T-helper 1 cell treated with Interleukin-12 subunit alpha and Interleukin-12 subunit beta and Interleukin-4 antibody, amounts not matched to agents 30 μg/mL and 1 μg/mL, for 36 hours (primary cell): ENCODE results near the gene SLC2A11.
"Not testable (repeated sequence)": the region's sequence is repeated elsewhere in the genome, so short reads cannot be mapped to it uniquely, and the experiment has no call there.

Experiments
- H3K27ac Mint-ChIP-seq: one replicate; pipeline ENCODE4 v1.8.0; 2021; ENCODE audit warnings: mild to moderate bottlenecking, mixed read lengths
- H3K27me3 Mint-ChIP-seq: one replicate; pipeline ENCODE4 v1.8.0; 2021; ENCODE audit warnings: low read depth, mixed read lengths
- H3K36me3 Mint-ChIP-seq: one replicate; pipeline ENCODE4 v1.8.0; 2021; ENCODE audit warnings: low read depth, mixed read lengths
- H3K4me1 Mint-ChIP-seq: one replicate; pipeline ENCODE4 v1.8.0; 2021; ENCODE audit warnings: low read depth, mixed read lengths
- H3K4me3 Mint-ChIP-seq: one replicate; pipeline ENCODE4 v1.8.0; 2021; ENCODE audit warnings: mild to moderate bottlenecking, moderate library complexity, mixed read lengths
- H3K9me3 Mint-ChIP-seq: one replicate; pipeline ENCODE4 v1.8.0; 2021; ENCODE audit warnings: mixed read lengths

The SLC2A11 gene

GRCh38 chr22:23847991-23848864, 9.4 kb upstream of the SLC2A11 start:
- Mint-ChIP-seq H3K27ac (no peak overlapping the region), H3K4me1 (peaks cover 10% of the 10 kb centered on the region), H3K9me3 (no peaks in the 10 kb centered on the region), H3K36me3 (no peaks in the 10 kb centered on the region), H3K4me3 (no peak overlapping the region), H3K27me3 (peaks cover 14% of the 10 kb centered on the region)

- Mint-ChIP-seq H3K4me1 (peaks cover 10% of the 10 kb centered on the region), H3K27me3 (peaks cover 13% of the 10 kb centered on the region), H3K27ac (no peak overlapping the region), H3K36me3 (no peaks in the 10 kb centered on the region), H3K9me3 (no peaks in the 10 kb centered on the region), H3K4me3 (no peak overlapping the region)
Observed at GRCh38 chr22:23849009-23850006, 8.4 kb upstream of the SLC2A11 start.

- H3K27me3 Mint-ChIP-seq: peaks cover 13% of the 10 kb centered on the region
- H3K36me3 Mint-ChIP-seq: no peaks in the 10 kb centered on the region
- H3K27ac Mint-ChIP-seq: no peak overlapping the region
Observed at GRCh38 chr22:23850136-23850611, 7.5 kb upstream of the SLC2A11 start.

GRCh38 chr22:23856721-23857605, 712 bp upstream of the SLC2A11 start:
- H3K36me3 Mint-ChIP-seq: no peaks in the 10 kb centered on the region
- peak overlapping the region; percentile 59 for H3K27ac Mint-ChIP-seq
- H3K9me3 Mint-ChIP-seq: no peaks in the 10 kb centered on the region

More at GRCh38 chr22:23850136-23850611, 7.5 kb upstream of the SLC2A11 start:
- H3K9me3 Mint-ChIP-seq: no peaks in the 10 kb centered on the region
- H3K4me3 Mint-ChIP-seq: peak overlapping the region; percentile 7
- peaks cover 7% of the 10 kb centered on the region for H3K4me1 Mint-ChIP-seq

GRCh38 chr22:23858484-23858815, 775 bp downstream of the SLC2A11 start:
- peaks cover 16% of the 10 kb centered on the region for H3K4me1 Mint-ChIP-seq
- H3K27me3 Mint-ChIP-seq: peaks cover 8% of the 10 kb centered on the region
- no peaks in the 10 kb centered on the region for H3K9me3 Mint-ChIP-seq
- no peaks in the 10 kb centered on the region for H3K36me3 Mint-ChIP-seq
- H3K4me3 Mint-ChIP-seq: peak overlapping the region; percentile 92
- peak overlapping the region; percentile 61 for H3K27ac Mint-ChIP-seq

More at GRCh38 chr22:23856721-23857605, 712 bp upstream of the SLC2A11 start:
- Mint-ChIP-seq H3K4me1 (peaks cover 16% of the 10 kb centered on the region), H3K4me3 (peak overlapping the region; percentile 92), H3K27me3 (peaks cover 8% of the 10 kb centered on the region)

GRCh38 chr22:23859201-23859600, 1.5 kb downstream of the SLC2A11 start:
- peaks cover 8% of the 10 kb centered on the region for H3K27me3 Mint-ChIP-seq

GRCh38 chr22:23860187-23860586, 2.5 kb downstream of the SLC2A11 start:
- peaks cover 16% of the 10 kb centered on the region for H3K4me1 Mint-ChIP-seq
- H3K4me3 Mint-ChIP-seq, H3K36me3 Mint-ChIP-seq, H3K27ac Mint-ChIP-seq, H3K9me3 Mint-ChIP-seq, H3K27me3 Mint-ChIP-seq: not testable (repeated sequence)

More at GRCh38 chr22:23859201-23859600, 1.5 kb downstream of the SLC2A11 start:
- H3K9me3 Mint-ChIP-seq: no peaks in the 10 kb centered on the region
- H3K4me3 Mint-ChIP-seq: peak overlapping the region; percentile 92
- no peaks in the 10 kb centered on the region for H3K36me3 Mint-ChIP-seq
- no peak overlapping the region for H3K27ac Mint-ChIP-seq
- peaks cover 16% of the 10 kb centered on the region for H3K4me1 Mint-ChIP-seq

- Mint-ChIP-seq H3K9me3 (no peaks in the 10 kb centered on the region), H3K36me3 (no peaks in the 10 kb centered on the region), H3K4me3 (no peak overlapping the region), H3K4me1 (peaks cover 12% of the 10 kb centered on the region), H3K27ac (peak overlapping the region; percentile 16), H3K27me3 (no peaks in the 10 kb centered on the region)
Observed at GRCh38 chr22:23862103-23862502, 4.4 kb downstream of the SLC2A11 start.

GRCh38 chr22:23864499-23865154, 7.0 kb downstream of the SLC2A11 start:
- not testable (repeated sequence) for H3K36me3 Mint-ChIP-seq, H3K9me3 Mint-ChIP-seq, H3K27me3 Mint-ChIP-seq, H3K4me3 Mint-ChIP-seq, H3K4me1 Mint-ChIP-seq, H3K27ac Mint-ChIP-seq

- Mint-ChIP-seq H3K4me3 (no peak overlapping the region), H3K27ac (no peak overlapping the region), H3K27me3 (no peaks in the 10 kb centered on the region)
Observed at GRCh38 chr22:23868580-23868979, 10.9 kb downstream of the SLC2A11 start.

GRCh38 chr22:23874871-23875270, 17.2 kb downstream of the SLC2A11 start:
- Mint-ChIP-seq H3K4me1 (no peaks in the 10 kb centered on the region), H3K27ac (no peak overlapping the region), H3K36me3 (no peaks in the 10 kb centered on the region), H3K4me3 (no peak overlapping the region), H3K27me3 (no peaks in the 10 kb centered on the region), H3K9me3 (no peaks in the 10 kb centered on the region)

More at GRCh38 chr22:23868580-23868979, 10.9 kb downstream of the SLC2A11 start:
- no peaks in the 10 kb centered on the region for H3K36me3 Mint-ChIP-seq
- H3K9me3 Mint-ChIP-seq: no peaks in the 10 kb centered on the region
- H3K4me1 Mint-ChIP-seq: no peaks in the 10 kb centered on the region

- Mint-ChIP-seq H3K4me3 (no peak overlapping the region), H3K9me3 (no peaks in the 10 kb centered on the region), H3K4me1 (no peaks in the 10 kb centered on the region), H3K27ac (no peak overlapping the region), H3K36me3 (no peaks in the 10 kb centered on the region), H3K27me3 (no peaks in the 10 kb centered on the region)
Observed at GRCh38 chr22:23875801-23876200, 18.1 kb downstream of the SLC2A11 start.

- no peaks in the 10 kb centered on the region for H3K27me3 Mint-ChIP-seq
- H3K27ac Mint-ChIP-seq: no peak overlapping the region
- no peaks in the 10 kb centered on the region for H3K4me1 Mint-ChIP-seq
- H3K36me3 Mint-ChIP-seq: no peaks in the 10 kb centered on the region
- H3K9me3 Mint-ChIP-seq: no peaks in the 10 kb centered on the region
- no peak overlapping the region for H3K4me3 Mint-ChIP-seq
Observed at GRCh38 chr22:23877566-23877965, 19.9 kb downstream of the SLC2A11 start.
